NOMO-1 treated with DMSO at 0.1 percent for 48 hours (cell line): ENCODE measurements around the gene TSC22D1.

ENCODE experiments used
- DNase-seq: peaks from one replicate; lab custom pipeline; 2025; ENCODE audit not compliant: unreplicated experiment; lab: John Stamatoyannopoulos, UW

TSC22D1 gene

DNA sequence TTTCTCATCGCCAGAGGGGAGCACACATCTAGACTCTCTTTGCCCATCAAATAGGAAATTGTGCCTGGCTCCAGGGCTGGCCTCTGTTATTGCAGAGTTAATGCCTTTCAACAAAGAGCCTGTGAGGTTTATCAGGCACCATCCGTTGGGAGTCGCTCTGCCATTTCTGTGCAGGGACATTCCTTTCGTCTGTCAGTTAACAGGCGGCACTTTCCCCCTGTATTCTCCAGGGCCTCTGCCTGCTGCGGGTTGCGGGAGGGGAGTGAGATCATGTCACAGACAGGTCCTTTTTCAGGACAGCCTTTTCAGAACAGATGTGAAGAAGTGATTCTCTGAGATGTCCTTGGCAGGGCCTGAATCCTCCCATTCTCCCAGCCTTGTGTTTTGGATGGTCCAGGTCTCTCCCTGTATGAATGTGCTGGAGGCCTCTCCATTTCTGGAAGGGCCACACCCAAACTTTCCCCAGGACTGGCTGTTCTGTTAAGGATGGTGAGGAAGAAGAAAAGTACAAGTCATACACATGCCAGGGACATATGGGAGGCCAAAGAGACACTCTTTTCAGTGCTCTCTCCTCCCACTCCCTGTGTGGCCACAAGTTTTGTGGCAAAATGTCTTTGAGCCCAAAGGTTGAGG lies 187.6 kb downstream of the TSC22D1 start:
- DNase-seq = no peak

DNA sequence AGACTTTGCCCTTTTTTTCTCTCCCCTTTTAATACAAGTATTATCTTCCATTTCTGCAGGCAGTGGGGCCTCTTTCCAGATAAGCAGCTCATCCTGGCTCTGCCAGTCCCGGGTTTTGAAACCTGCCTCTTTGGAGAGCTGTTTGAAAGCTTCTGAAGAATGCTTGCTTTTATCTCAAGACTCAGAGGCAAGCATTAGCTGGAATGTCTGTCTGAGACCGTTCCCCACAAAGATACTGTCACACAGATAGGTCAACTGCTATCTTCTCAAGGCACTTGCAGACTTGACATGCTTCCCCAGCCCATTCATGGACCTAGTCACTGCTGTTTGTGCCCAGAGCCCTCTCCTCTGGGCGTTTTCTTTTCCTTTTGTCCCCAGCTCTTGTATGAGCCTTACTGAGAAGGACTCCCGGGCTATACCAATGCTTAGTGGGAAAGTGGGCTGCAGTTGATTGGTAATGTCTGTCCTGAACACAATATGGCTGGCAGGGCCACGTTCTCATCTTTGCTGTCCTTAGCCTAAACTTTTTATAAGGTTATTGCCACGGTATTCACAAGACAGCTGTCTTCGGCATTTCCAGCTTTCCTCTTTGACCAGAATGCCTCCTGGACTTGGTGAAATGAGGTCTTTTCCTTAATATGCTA lies 189.1 kb downstream of the TSC22D1 start:
- DNase-seq = no peak

DNA sequence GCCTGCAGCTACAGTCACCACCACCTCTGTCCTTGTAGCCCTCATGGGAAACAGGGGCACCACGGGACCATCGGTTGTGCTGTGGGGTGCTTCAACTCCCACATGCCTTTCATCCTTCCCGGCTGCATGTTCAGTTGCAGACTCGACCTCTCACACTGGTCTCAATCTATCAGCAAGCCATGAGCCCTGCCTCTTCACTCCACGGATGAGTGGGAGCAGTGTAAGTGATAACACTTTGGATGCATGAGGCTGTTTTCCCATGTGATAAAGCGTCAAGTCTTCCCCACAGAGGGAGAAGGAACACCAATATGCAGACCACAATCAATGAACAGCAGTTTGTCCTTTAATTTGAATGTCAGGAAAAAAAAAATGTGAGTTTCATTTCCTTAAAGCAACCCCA lies 190.3 kb downstream of the TSC22D1 start:
- peak; percentile 43 for DNase-seq

DNA sequence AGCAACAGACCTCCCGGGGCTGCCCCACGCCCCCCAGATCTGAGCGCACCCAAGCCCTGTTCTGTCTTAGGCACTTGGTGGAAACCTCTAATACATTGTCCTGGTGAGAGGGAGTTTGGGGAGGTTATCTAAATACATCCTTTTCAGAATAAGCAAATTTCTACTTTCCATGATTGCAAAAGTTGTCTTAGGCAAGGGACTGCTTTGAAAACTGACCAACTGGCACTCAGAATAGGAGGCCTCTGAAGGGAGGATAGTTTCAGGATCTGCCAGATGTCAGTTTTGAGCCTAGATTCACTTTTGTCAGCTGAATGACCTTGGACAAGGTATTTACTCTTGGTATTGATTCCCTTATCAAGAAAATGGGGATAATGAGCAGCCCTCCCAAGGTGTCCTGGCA lies 190.7 kb downstream of the TSC22D1 start:
- no peak for DNase-seq

DNA sequence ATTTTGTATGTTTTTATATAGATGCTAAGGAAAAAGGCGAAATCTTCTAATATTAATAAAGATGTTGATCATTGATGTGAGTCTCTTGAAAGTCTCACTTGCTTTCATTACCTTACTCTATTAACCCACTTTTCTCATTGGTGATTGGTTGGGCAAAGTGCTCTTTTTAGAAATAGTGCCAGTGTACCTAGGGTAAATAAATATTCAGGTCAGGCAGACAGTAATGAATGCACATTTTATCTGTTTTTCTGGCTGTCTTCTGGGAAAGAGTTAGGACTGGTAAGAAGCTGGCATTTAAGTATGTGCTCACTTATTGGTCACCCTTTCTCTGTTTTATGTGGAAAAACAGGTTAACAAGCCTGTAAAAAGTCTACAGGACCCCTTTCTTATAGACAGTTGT lies 191.4 kb downstream of the TSC22D1 start:
- DNase-seq = no peak

DNA sequence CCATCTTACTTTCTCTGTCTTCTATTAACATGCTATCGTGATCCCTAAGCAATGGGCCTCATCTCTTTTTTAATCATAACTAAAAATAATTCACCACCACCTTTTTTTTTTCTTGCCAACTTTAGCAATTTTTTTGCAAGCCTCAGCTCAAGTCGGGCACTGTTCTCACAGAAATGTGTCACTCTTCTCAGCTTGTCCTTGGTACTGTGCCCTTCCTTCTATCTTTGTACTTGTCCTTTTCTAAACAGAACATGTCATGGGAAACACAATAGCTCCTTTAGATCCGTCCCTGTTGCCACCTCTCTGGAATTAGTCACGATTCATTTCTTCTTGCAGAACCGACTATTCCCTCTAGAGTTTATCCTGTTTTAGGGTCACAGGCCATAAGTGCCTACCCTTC lies 192.2 kb downstream of the TSC22D1 start:
- no peak for DNase-seq

DNA sequence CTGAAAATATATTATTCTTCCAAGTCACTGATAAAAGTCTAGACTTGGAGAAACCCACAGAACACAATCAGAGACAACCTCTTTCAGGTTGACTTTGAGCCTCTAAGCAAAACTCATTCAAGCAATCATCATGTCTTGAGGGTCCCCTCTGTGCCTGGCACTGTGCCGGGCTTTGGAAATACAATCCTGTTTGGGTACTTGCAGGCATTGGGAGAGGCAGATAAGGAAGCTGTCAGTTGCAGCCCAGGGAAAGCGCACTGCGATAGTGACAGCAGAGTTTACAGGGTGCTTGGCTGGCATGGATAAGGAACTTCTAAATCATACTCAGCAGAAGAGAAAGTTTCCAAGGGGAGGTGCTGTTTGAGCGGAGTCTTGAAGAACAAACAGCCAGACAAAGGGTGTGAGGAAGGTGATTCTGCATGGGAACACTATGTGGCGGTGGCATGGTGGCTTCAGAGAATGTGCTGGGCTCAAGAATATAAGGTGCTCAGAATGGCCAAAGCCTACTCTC lies 193.4 kb downstream of the TSC22D1 start:
- no peak for DNase-seq
